ENCODE results near the gene SLC9A7. TPM values are rescaled to one million over a fixed set of nuclear protein-coding genes. Genes with fewer than 3 reads are reported as not detected.

SLC9A7 gene
- 10 to 100 TPM in 1 of 4 donors, 1 to 10 TPM in 3; 5.5 to 11.1 (median 7.3) TPM for total RNA-seq

- 36% methylated on average over 35 of the region's 85 CpGs; no CpG with 5 or more reads in 1 of the 2 donors for WGBS, 2 donors
- no peak for TF ChIP-seq POLR2A (IDR thresholded peaks at IDR 0.05)
- peak; percentile 74 to 91 (median 83) for TF ChIP-seq CTCF (IDR thresholded peaks at IDR 0.05)
- TF ChIP-seq EP300 (IDR thresholded peaks at IDR 0.05), result no peak
These were observed at the start of gene SLC9A7 for GRCh38 chrX:46758956-46759644. Gene SLC9A7, minus strand, starts transcription at chrX:46759118. Its CDS starts 89 bp downstream, at chrX:46759029.

GRCh38 chrX:46805270-46805669 is 46.4 kb upstream of the SLC9A7 start:
- no peak for DNase-seq (ENCODE audit: low spot score in 2 of 2)
- Histone ChIP-seq H3K4me3 (no peak overlapping the region), H3K36me3 (no peaks in the 10 kb centered on the region), H3K9me3 (no peaks in the 10 kb centered on the region), H3K27ac (no peak overlapping the region), H3K27me3 (no peaks in the 10 kb centered on the region), H3K4me1 (no peaks in the 10 kb centered on the region)
- TF ChIP-seq POLR2A (IDR thresholded peaks at IDR 0.05) (no peak), EP300 (IDR thresholded peaks at IDR 0.05) (no peak), CTCF (IDR thresholded peaks at IDR 0.05) (no peak)
- 59 to 95% methylated on average over 2 of the region's 2 CpGs for WGBS, 2 donors

More at GRCh38 chrX:46758956-46759644, at the start of gene SLC9A7:
- H3K27me3 ChIP-seq, result no peaks in the 10 kb centered on the region
- H3K9me3 ChIP-seq, result no peaks in the 10 kb centered on the region
- peak within 1 kb of the TSS in 3 of 4 donors; percentile 3 to 70 (median 26) for H3K27ac ChIP-seq
- no peaks in the 10 kb centered on the region for H3K36me3 ChIP-seq
- peaks cover 0 to 12% (median 0%) of the 10 kb centered on the region in 4 donors for H3K4me1 ChIP-seq
- DNase-seq (ENCODE audit: low spot score in 2 of 2), result peak; percentile 43 to 64
- H3K4me3 ChIP-seq, result peak within 1 kb of the TSS; percentile 17 to 62 (median 39)

GRCh38 chrX:46803140-46803539 is 44.2 kb upstream of the SLC9A7 start:
- Histone ChIP-seq H3K27ac (no peak overlapping the region), H3K9me3 (no peaks in the 10 kb centered on the region), H3K4me3 (no peak overlapping the region), H3K27me3 (no peaks in the 10 kb centered on the region), H3K36me3 (no peaks in the 10 kb centered on the region), H3K4me1 (no peaks in the 10 kb centered on the region)
- TF ChIP-seq CTCF (IDR thresholded peaks at IDR 0.05), result no peak
- TF ChIP-seq POLR2A (IDR thresholded peaks at IDR 0.05), result no peak
- no peak for TF ChIP-seq EP300 (IDR thresholded peaks at IDR 0.05)
- 54 to 57% methylated on average over 3 of the region's 3 CpGs for WGBS, 2 donors
- no peak for DNase-seq (ENCODE audit: low spot score in 2 of 2)

- Histone ChIP-seq H3K4me1 (no peaks in the 10 kb centered on the region), H3K27ac (no peak overlapping the region), H3K36me3 (no peaks in the 10 kb centered on the region), H3K4me3 (no peak overlapping the region), H3K27me3 (no peaks in the 10 kb centered on the region), H3K9me3 (no peaks in the 10 kb centered on the region)
- peak; percentile 62 to 84 for DNase-seq (ENCODE audit: low spot score in 2 of 2)
- no peak for TF ChIP-seq POLR2A (IDR thresholded peaks at IDR 0.05)
- TF ChIP-seq EP300 (IDR thresholded peaks at IDR 0.05), result no peak
- peak; percentile 50 to 60 (median 51) for TF ChIP-seq CTCF (IDR thresholded peaks at IDR 0.05)
- WGBS, 2 donors, result 23 to 48% methylated on average over 5 to 8 of the region's 8 CpGs
These were observed 37.8 kb upstream of the SLC9A7 start for GRCh38 chrX:46796574-46797191.

All from tibial nerve (tissue), 4 donors.